ENCODE data around the gene SRF.

DNA sequence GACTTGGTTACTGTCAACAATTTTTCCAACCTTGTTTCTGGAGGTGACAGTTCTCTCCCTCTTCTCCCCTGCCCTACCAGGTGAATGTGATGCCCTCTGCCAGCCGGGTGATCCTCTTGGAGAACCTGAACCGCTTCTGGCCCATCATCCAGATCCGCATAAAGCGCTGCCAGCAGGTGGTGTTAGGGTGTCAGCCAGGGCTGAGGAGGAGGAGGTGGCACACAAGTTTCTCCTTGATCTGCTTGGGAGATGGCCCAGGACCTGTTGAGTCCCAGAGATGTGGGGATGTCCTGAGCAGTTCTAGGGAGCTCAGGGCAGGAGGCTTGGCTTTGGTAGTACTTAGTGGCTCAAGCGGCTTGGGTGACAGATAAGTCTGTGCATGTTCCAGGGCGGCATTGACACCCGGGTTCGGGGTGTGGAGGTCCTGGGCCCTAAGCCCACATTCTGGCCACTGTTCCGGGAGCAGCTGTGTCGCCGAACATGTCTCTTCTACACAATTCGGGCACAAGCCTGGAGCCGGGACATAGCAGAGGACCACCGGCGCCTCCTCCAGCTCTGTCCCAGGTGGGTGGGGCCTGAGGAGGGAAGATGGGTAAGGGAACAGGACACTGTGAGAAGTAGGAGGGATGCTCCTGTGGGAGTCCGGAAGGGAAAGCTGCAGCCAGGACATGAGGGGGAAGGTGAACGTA is 32.1 kb downstream of the SRF start:
- TF ChIP-seq, protein P1, sequence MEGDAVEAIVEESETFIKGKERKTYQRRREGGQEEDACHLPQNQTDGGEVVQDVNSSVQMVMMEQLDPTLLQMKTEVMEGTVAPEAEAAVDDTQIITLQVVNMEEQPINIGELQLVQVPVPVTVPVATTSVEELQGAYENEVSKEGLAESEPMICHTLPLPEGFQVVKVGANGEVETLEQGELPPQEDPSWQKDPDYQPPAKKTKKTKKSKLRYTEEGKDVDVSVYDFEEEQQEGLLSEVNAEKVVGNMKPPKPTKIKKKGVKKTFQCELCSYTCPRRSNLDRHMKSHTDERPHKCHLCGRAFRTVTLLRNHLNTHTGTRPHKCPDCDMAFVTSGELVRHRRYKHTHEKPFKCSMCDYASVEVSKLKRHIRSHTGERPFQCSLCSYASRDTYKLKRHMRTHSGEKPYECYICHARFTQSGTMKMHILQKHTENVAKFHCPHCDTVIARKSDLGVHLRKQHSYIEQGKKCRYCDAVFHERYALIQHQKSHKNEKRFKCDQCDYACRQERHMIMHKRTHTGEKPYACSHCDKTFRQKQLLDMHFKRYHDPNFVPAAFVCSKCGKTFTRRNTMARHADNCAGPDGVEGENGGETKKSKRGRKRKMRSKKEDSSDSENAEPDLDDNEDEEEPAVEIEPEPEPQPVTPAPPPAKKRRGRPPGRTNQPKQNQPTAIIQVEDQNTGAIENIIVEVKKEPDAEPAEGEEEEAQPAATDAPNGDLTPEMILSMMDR (IDR thresholded peaks at IDR 0.05; ENCODE audit: low read length) = no peak
- TF ChIP-seq EZH2 (IDR thresholded peaks at IDR 0.05; ENCODE audit: borderline replicate concordance, low read length) = no peak

Measured in OCI-LY1 (cell line).